HG03039 (cell line): ENCODE results near the gene OR1K1.
"Not testable (repeated sequence)": the region's sequence is repeated elsewhere in the genome, so short reads cannot be mapped to it uniquely, and the experiment has no call there.

ENCODE experiments used
- ATAC-seq: cut with Tn5 transposase; IDR thresholded peaks from one replicate; pipeline ENCODE4 v1.9.1; 2021; ENCODE audit warnings: mild to moderate bottlenecking, moderate library complexity; ENCODE audit not compliant: unreplicated experiment

The OR1K1 gene

GRCh38 chr9:122810306-122810946 is 10.5 kb downstream of the OR1K1 start:
- peak; percentile 64 for ATAC-seq

- no peak for ATAC-seq
These were observed 12.8 kb downstream of the OR1K1 start for GRCh38 chr9:122812736-122813135.

GRCh38 chr9:122814545-122814944 is 14.6 kb downstream of the OR1K1 start:
- no peak for ATAC-seq

GRCh38 chr9:122815544-122815943 is 15.6 kb downstream of the OR1K1 start:
- ATAC-seq: no peak

GRCh38 chr9:122816163-122816867 is 16.4 kb downstream of the OR1K1 start:
- no peak for ATAC-seq

- no peak for ATAC-seq
These were observed 19.4 kb downstream of the OR1K1 start for GRCh38 chr9:122819326-122819725.

GRCh38 chr9:122819791-122820489 is 20.0 kb downstream of the OR1K1 start:
- no peak for ATAC-seq

GRCh38 chr9:122820490-122820845 is 20.5 kb downstream of the OR1K1 start:
- no peak for ATAC-seq

- no peak for ATAC-seq
These were observed 21.5 kb downstream of the OR1K1 start for GRCh38 chr9:122821278-122821943.

- no peak for ATAC-seq
These were observed 22.1 kb downstream of the OR1K1 start for GRCh38 chr9:122822056-122822455.

GRCh38 chr9:122822938-122823337 is 23.0 kb downstream of the OR1K1 start:
- ATAC-seq: no peak

GRCh38 chr9:122827761-122828093 is 27.8 kb downstream of the OR1K1 start:
- ATAC-seq: peak; percentile 8

- ATAC-seq: not testable (repeated sequence)
These were observed 29.0 kb downstream of the OR1K1 start for GRCh38 chr9:122828965-122829284.

GRCh38 chr9:122832194-122832593 is 32.3 kb downstream of the OR1K1 start:
- ATAC-seq: no peak

GRCh38 chr9:122835313-122835731 is 35.4 kb downstream of the OR1K1 start:
- ATAC-seq: no peak

- ATAC-seq: no peak
These were observed 37.4 kb downstream of the OR1K1 start for GRCh38 chr9:122837266-122837850.

GRCh38 chr9:122838441-122838840 is 38.5 kb downstream of the OR1K1 start:
- not testable (repeated sequence) for ATAC-seq

- no peak for ATAC-seq
These were observed 41.6 kb downstream of the OR1K1 start for GRCh38 chr9:122841501-122841900.

GRCh38 chr9:122844137-122844536 is 44.2 kb downstream of the OR1K1 start:
- no peak for ATAC-seq

- ATAC-seq: no peak
These were observed 45.2 kb downstream of the OR1K1 start for GRCh38 chr9:122845116-122845515.

GRCh38 chr9:122846371-122846940 is 46.5 kb downstream of the OR1K1 start:
- no peak for ATAC-seq
